ENCODE results near the gene MED28.

- TF ChIP-seq CTCF (IDR thresholded peaks at IDR 0.05) (no peak), POLR2A (IDR thresholded peaks at IDR 0.05) (no peak)
Measured at GRCh38 chr4:17624821-17625220, 10.4 kb downstream of the MED28 start.
